Measurements from ENCODE around the gene ACVR1. TPM values are rescaled to one million over a fixed set of nuclear protein-coding genes. Genes with fewer than 3 reads are reported as not detected.

The ACVR1 gene
- total and polyA plus RNA-seq, 2 of the 13 experiments (the other 11 are each of a cell fraction or from before 2014, with no cell fraction given) = 2.3 to 5.4 TPM

DNA sequence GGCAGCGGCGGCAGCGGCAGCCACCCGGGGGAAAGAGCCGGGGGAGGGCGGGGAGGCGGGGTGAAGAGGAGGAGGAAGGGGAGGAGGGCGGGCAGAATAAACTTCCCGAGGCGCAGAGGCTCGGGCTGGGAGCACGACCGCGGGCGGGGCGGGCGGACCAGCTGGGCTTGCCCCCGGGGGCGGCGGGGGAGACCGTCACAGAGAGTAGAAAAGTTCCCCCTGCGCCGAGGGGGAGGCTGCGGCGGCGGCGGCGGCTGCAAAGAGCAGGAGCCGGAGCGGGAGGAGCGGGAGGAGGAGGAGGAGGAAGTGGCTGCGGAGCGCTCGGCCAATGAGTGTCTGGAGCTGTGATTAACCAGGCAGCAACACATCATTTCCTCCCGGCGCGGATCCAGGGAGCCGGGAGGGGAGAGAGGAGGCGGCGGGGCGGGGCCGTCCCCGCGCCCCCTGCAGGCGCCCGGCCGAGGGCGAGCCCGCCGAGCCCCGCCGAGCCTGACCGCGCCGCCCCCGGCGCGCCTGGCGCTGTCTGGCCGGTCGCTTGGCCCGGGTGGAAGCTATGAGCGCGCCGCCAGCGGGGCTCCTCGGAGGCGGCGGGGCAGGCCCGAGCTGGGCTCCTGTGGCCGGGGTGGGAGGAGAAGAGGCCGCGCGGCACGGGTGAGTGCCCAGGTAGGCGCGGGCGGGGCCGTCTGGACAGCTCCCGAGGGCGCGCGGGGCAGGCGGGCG, at the start of gene ACVR1 (continued):
- peak; percentile 65; the same call in 1 of the 3 replicates for TF ChIP-seq MXI1 (IDR thresholded peaks at IDR 0.05; ENCODE audit: borderline replicate concordance, low read depth, low read length)
- TF ChIP-seq HES4 (CRISPR knock-in tag; IDR thresholded peaks at IDR 0.05; ENCODE audit: borderline replicate concordance) = peak; percentile 36; the same call in 1 of the 2 replicates
- peak; percentile 65 for TF ChIP-seq TAF1 (CRISPR knock-in tag; IDR thresholded peaks at IDR 0.05)
- no peak for TF ChIP-seq IKZF4 (CRISPR knock-in tag; IDR thresholded peaks at IDR 0.05; ENCODE audit: borderline replicate concordance, low read depth, not compliant biosample characterization)
- no peak for TF ChIP-seq ZNF660 (CRISPR knock-in tag; IDR thresholded peaks at IDR 0.05; ENCODE audit: borderline replicate concordance, low read depth)
- 0 out of 4 replicates have a peak, but pooled peaks of 1 of the 2 experiments have one; percentile 24 for TF ChIP-seq KLF16 (CRISPR knock-in tag; IDR thresholded peaks at IDR 0.05)
- peak; percentile 80 for TF ChIP-seq HNRNPK (IDR thresholded peaks at IDR 0.05; ENCODE audit: low read depth, low read length, poor library complexity, severe bottlenecking)
- peak; percentile 30; the same call in 1 of the 2 replicates for TF ChIP-seq THRA (CRISPR knock-in tag; IDR thresholded peaks at IDR 0.05; ENCODE audit: borderline replicate concordance)
- 0 out of 2 replicates have a peak, but pooled peaks have one; percentile 20 for TF ChIP-seq LCORL (IDR thresholded peaks at IDR 0.05)
- no peak for TF ChIP-seq LCORL (CRISPR knock-in tag; IDR thresholded peaks at IDR 0.05)
- peak; percentile 52; the same call in 1 of the 2 replicates for TF ChIP-seq CBFB (CRISPR knock-in tag; IDR thresholded peaks at IDR 0.05)
- TF ChIP-seq ZNF768 (CRISPR knock-in tag; IDR thresholded peaks at IDR 0.05) = peak; percentile 59; the same call in 1 of the 2 replicates
- 0 out of 2 replicates have a peak, but pooled peaks have one; percentile 44 for TF ChIP-seq ISX (CRISPR knock-in tag; conservative IDR thresholded peaks at IDR 0.05)
- TF ChIP-seq ZNF276 (CRISPR knock-in tag; IDR thresholded peaks at IDR 0.05; ENCODE audit: low read depth) = 0 out of 2 replicates have a peak, but pooled peaks have one; percentile 37
- TF ChIP-seq ZNF34 (CRISPR knock-in tag; IDR thresholded peaks at IDR 0.05; ENCODE audit: borderline replicate concordance) = 0 out of 2 replicates have a peak, but pooled peaks have one; percentile 34
- TF ChIP-seq SOX13 (IDR thresholded peaks at IDR 0.05) = no peak
- peak in 1 of 2 experiments; percentile 36; a peak in 1 of 4 replicates for TF ChIP-seq SOX13 (CRISPR knock-in tag; conservative IDR thresholded peaks at IDR 0.05 in 1 of 2, IDR thresholded peaks at IDR 0.05 in 1 of 2)
- no peak; the same call in 1 of the 2 replicates for TF ChIP-seq SUZ12 (IDR thresholded peaks at IDR 0.05; ENCODE audit: low read depth, low read length)
- peak; percentile 88 for TF ChIP-seq ZNF777 (CRISPR knock-in tag; IDR thresholded peaks at IDR 0.05)
- TF ChIP-seq, protein P1, sequence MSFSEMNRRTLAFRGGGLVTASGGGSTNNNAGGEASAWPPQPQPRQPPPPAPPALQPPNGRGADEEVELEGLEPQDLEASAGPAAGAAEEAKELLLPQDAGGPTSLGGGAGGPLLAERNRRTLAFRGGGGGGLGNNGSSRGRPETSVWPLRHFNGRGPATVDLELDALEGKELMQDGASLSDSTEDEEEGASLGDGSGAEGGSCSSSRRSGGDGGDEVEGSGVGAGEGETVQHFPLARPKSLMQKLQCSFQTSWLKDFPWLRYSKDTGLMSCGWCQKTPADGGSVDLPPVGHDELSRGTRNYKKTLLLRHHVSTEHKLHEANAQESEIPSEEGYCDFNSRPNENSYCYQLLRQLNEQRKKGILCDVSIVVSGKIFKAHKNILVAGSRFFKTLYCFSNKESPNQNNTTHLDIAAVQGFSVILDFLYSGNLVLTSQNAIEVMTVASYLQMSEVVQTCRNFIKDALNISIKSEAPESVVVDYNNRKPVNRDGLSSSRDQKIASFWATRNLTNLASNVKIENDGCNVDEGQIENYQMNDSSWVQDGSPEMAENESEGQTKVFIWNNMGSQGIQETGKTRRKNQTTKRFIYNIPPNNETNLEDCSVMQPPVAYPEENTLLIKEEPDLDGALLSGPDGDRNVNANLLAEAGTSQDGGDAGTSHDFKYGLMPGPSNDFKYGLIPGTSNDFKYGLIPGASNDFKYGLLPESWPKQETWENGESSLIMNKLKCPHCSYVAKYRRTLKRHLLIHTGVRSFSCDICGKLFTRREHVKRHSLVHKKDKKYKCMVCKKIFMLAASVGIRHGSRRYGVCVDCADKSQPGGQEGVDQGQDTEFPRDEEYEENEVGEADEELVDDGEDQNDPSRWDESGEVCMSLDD (CRISPR knock-in tag; IDR thresholded peaks at IDR 0.05; ENCODE audit: borderline replicate concordance) = no peak
- TF ChIP-seq ZBTB26 (CRISPR knock-in tag; IDR thresholded peaks at IDR 0.05; ENCODE audit: borderline replicate concordance) = no peak
